GM12865 (cell line): ENCODE data around the gene TUBB.
"Not testable (repeated sequence)": the region's sequence is repeated elsewhere in the genome, so short reads cannot be mapped to it uniquely, and the experiment has no call there.

ENCODE experiments used
- DNase-seq: peaks from one replicate; pipeline ENCODE4 v3.0.0; 2010; ENCODE audit warnings: low read depth
- H3K4me3 ChIP-seq: 2 replicates; pipeline ENCODE4 v1.5.1; 2011; ENCODE audit warnings: mild to moderate bottlenecking, low read depth, low read length, control low read depth
- TF ChIP-seq, protein P1 (sequence below): IDR thresholded peaks from 2 replicates; pipeline ENCODE4 v1.5.1; 2011; ENCODE audit warnings: low read length, control low read depth, low read depth, inconsistent platforms; ENCODE audit not compliant: insufficient read depth; ENCODE audit errors: missing control alignments

The TUBB gene

GRCh38 chr6:30721198-30722024 lies 1.3 kb downstream of the TUBB start:
- peak overlapping the region; percentile 92 for H3K4me3 ChIP-seq
- TF ChIP-seq, protein P1, sequence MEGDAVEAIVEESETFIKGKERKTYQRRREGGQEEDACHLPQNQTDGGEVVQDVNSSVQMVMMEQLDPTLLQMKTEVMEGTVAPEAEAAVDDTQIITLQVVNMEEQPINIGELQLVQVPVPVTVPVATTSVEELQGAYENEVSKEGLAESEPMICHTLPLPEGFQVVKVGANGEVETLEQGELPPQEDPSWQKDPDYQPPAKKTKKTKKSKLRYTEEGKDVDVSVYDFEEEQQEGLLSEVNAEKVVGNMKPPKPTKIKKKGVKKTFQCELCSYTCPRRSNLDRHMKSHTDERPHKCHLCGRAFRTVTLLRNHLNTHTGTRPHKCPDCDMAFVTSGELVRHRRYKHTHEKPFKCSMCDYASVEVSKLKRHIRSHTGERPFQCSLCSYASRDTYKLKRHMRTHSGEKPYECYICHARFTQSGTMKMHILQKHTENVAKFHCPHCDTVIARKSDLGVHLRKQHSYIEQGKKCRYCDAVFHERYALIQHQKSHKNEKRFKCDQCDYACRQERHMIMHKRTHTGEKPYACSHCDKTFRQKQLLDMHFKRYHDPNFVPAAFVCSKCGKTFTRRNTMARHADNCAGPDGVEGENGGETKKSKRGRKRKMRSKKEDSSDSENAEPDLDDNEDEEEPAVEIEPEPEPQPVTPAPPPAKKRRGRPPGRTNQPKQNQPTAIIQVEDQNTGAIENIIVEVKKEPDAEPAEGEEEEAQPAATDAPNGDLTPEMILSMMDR = peak; percentile 46
- DNase-seq = peak; percentile 96

- H3K4me3 ChIP-seq = peak overlapping the region; percentile 92
- DNase-seq = peak; percentile 41
These were observed 1.8 kb downstream of the TUBB start for GRCh38 chr6:30722025-30722279.

GRCh38 chr6:30722280-30723112 lies 2.3 kb downstream of the TUBB start:
- TF ChIP-seq, protein P1 = peak; percentile 95
- peak; percentile 84 for DNase-seq
- H3K4me3 ChIP-seq = peak overlapping the region; percentile 92

GRCh38 chr6:30723159-30723842 lies 3.1 kb downstream of the TUBB start:
- peak overlapping the region; percentile 38 for H3K4me3 ChIP-seq
- not testable (repeated sequence) for DNase-seq

GRCh38 chr6:30723843-30724741 lies 3.9 kb downstream of the TUBB start:
- not testable (repeated sequence) for DNase-seq, H3K4me3 ChIP-seq

DNA sequence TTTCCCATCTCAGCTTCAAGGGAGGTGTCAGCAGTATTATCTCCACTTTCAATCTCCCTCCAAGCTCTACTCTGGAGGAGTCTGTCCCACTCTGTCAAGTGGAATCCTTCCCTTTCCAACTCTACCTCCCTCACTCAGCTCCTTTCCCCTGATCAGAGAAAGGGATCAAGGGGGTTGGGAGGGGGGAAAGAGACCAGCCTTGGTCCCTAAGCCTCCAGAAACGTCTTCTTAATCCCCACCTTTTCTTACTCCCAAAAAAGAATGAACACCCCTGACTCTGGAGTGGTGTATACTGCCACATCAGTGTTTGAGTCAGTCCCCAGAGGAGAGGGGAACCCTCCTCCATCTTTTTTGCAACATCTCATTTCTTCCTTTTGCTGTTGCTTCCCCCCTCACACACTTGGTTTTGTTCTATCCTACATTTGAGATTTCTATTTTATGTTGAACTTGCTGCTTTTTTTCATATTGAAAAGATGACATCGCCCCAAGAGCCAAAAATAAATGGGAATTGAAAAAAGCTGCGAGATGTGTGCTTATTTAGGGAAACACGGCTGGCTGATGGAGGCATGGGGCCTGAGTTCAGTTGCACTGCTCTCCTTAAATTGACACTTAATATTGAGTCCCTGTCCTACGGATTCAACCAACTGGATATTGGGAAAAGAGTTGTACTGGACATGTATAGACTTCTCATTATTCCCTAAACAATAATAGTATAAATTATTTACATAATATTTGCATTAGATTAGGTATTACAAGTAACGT lies 4.9 kb downstream of the TUBB start:
- no peak overlapping the region for H3K4me3 ChIP-seq
- DNase-seq = peak; percentile 27
- TF ChIP-seq, protein P1 = no peak

DNA sequence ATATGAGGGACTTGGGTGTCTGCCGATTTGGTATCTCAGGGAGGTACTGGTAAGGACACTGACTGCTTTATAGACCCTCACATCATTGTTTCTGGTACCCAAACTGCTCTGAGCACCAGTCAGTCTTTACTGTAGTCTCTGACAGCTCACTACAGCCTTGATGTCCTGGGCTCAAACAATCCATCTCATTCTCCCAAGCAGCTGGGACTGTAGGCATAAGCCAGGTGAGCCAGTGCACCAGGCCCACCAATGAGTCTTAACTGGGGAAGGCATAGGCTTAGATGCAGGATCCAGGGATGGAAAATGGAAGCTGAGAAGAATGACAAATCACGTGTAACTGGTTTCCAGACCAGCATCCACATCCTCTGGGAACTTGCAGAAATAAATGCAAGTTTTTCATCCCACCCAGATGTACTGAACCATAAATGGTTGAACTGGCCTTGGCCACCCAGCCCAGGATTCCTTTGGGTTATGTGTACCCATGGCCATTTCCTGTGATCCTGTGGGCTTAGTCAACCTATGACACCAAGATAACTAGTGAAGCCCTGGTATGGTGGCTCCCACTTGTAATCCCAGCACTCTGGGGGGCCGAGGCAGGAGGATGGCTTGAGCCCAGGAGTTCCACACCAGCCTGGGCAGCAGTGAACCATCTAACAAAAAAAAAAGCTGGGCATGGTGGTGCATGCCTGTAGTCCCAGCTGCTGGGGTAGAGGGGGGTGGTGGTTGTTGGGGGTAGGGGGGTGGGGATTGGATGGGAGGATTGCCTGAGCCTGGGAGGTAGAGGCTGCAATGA lies 5.8 kb downstream of the TUBB start:
- no peak overlapping the region for H3K4me3 ChIP-seq
- TF ChIP-seq, protein P1 = no peak
- DNase-seq = peak; percentile 49
